Gastrocnemius medialis (tissue), 4 donors: ENCODE measurements around the gene SNX24.

ENCODE experiments used
- POLR2A ChIP-seq, 2 donors: fragments of 450-650 bp; IDR thresholded peaks; one replicate each; pipeline ENCODE4 v1.6.1; 2017; ENCODE audit warnings: antibody characterized with exemption in 2 of 2, mild to moderate bottlenecking in 2 of 2, moderate library complexity in 2 of 2
- TF ChIP-seq, protein P1 (sequence below), 5 experiments: fragments of 450-650 bp in 3 of 5; fragments of 200-600 bp in 2 of 5; sonication (generic) in 2 of 5; IDR thresholded peaks in 4 of 5; conservative IDR thresholded peaks in 1 of 5; 1 replicate in 4 of 5; 2 replicates in 1 of 5; pipeline ENCODE4 v1.5.1; 2016 to 2019; ENCODE audit warnings: antibody characterized with exemption in 5 of 5, mild to moderate bottlenecking in 3 of 5, moderate library complexity in 3 of 5

DNA sequence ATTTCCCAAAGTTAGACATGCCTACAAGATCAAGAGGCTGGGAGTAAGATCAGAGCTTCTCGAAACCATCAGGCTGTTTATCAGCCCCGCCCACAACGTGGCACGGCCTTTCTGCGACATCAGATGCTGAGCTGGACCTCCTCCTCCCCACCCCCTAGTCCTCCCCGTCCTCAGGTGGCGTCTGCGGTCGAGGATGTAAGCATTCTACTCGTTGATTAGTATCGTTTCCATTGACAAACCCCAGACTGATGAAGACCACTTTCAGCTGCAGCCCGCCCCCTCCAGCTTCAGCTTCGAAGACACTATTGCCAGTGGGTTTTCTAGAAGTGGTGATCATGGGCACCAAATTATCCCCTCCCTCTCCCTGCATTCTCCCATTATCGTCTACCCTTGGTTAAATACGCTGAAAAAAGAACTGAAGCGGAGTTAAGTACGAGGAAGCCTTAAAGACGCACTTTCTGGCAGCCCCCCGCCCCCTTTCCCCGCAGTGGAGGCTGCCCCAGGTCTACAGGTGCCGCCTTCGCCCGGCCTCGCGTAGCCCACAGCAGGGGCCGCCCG is 190.0 kb downstream of the SNX24 start:
- TF ChIP-seq, protein P1, sequence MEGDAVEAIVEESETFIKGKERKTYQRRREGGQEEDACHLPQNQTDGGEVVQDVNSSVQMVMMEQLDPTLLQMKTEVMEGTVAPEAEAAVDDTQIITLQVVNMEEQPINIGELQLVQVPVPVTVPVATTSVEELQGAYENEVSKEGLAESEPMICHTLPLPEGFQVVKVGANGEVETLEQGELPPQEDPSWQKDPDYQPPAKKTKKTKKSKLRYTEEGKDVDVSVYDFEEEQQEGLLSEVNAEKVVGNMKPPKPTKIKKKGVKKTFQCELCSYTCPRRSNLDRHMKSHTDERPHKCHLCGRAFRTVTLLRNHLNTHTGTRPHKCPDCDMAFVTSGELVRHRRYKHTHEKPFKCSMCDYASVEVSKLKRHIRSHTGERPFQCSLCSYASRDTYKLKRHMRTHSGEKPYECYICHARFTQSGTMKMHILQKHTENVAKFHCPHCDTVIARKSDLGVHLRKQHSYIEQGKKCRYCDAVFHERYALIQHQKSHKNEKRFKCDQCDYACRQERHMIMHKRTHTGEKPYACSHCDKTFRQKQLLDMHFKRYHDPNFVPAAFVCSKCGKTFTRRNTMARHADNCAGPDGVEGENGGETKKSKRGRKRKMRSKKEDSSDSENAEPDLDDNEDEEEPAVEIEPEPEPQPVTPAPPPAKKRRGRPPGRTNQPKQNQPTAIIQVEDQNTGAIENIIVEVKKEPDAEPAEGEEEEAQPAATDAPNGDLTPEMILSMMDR (IDR thresholded peaks at IDR 0.05 in 4 of 5, conservative IDR thresholded peaks at IDR 0.05 in 1 of 5) = no peak
- no peak for TF ChIP-seq POLR2A (IDR thresholded peaks at IDR 0.05)
